GM23338 (cell line): Measurements from ENCODE around the gene TPX2. TPM values are rescaled to one million over a fixed set of nuclear protein-coding genes. Genes with fewer than 3 reads are reported as not detected.

Source experiments
- ATAC-seq: fragments of 200-7000 bp; cut with Tn5 transposase; 3 replicates; pipeline ENCODE4 v1.9.1; 2020
- DNase-seq: peaks from one replicate; pipeline ENCODE4 v3.0.0-alpha.2; 2015; ENCODE audit warnings: low spot score
- H2AFZ ChIP-seq: fragments of 200-600 bp; sonication (generic); 2 replicates; pipeline ENCODE4 v1.8.0; 2016; ENCODE audit warnings: antibody characterized with exemption, mild to moderate bottlenecking, moderate library complexity
- H3F3A ChIP-seq: fragments of 200-600 bp; sonication (generic); replicated peaks from 2 replicates; pipeline ENCODE4 v1.8.0; 2017; ENCODE audit warnings: antibody characterized with exemption, mixed run types, low read depth
- H3K27ac ChIP-seq: fragments of 200-600 bp; sonication (generic); 2 replicates; pipeline ENCODE4 v1.6.1; 2016; ENCODE audit warnings: low read depth
- H3K27me3 ChIP-seq: fragments of 200-600 bp; sonication (generic); 2 replicates; pipeline ENCODE4 v1.8.0; 2016; ENCODE audit warnings: mild to moderate bottlenecking, mixed run types, moderate library complexity; ENCODE audit not compliant: insufficient read depth
- H3K36me3 ChIP-seq: fragments of 200-600 bp; sonication (generic); 2 replicates; pipeline ENCODE4 v1.8.0; 2016; ENCODE audit warnings: mild to moderate bottlenecking; ENCODE audit not compliant: insufficient read depth
- H3K4me1 ChIP-seq: fragments of 200-600 bp; sonication (generic); 2 replicates; pipeline ENCODE4 v1.8.0; 2016; ENCODE audit warnings: mild to moderate bottlenecking, moderate library complexity; ENCODE audit not compliant: insufficient read depth
- H3K4me2 ChIP-seq: fragments of 200-600 bp; sonication (generic); 2 replicates; pipeline ENCODE4 v1.7.1; 2017; ENCODE audit warnings: mixed run types
- H3K4me3 ChIP-seq: fragments of 200-600 bp; sonication (generic); 2 replicates; pipeline ENCODE4 v1.6.1; 2016; ENCODE audit warnings: mixed run types
- H3K79me2 ChIP-seq: fragments of 200-600 bp; sonication (generic); replicated peaks from 2 replicates; pipeline ENCODE4 v1.8.0; 2017; ENCODE audit warnings: mild to moderate bottlenecking; ENCODE audit not compliant: insufficient read depth
- H3K9me2 ChIP-seq: fragments of 200-600 bp; sonication (generic); 2 replicates; pipeline ENCODE4 v1.8.0; 2017; ENCODE audit not compliant: insufficient read depth
- H4K20me1 ChIP-seq: fragments of 200-600 bp; sonication (generic); replicated peaks from 2 replicates; pipeline ENCODE4 v1.8.0; 2017; ENCODE audit warnings: mild to moderate bottlenecking; ENCODE audit not compliant: insufficient read depth
- H3K27ac Mint-ChIP-seq: 2 replicates; pipeline ENCODE4 v1.8.0; 2020; ENCODE audit warnings: inconsistent platforms, mild to moderate bottlenecking, moderate library complexity, mixed read lengths
- H3K27me3 Mint-ChIP-seq: 3 replicates; pipeline ENCODE4 v1.8.0; 2022; ENCODE audit warnings: low read depth, mild to moderate bottlenecking, moderate library complexity, mixed read lengths, inconsistent platforms; ENCODE audit not compliant: insufficient read depth, poor library complexity
- H3K36me3 Mint-ChIP-seq: 3 replicates; pipeline ENCODE4 v1.8.0; 2021; ENCODE audit warnings: low read depth, mild to moderate bottlenecking, inconsistent platforms, moderate library complexity, mixed read lengths
- H3K4me1 Mint-ChIP-seq: 3 replicates; pipeline ENCODE4 v1.8.0; 2020; ENCODE audit warnings: mild to moderate bottlenecking, inconsistent platforms, mixed read lengths
- H3K4me3 Mint-ChIP-seq: 3 replicates; pipeline ENCODE4 v1.8.0; 2021; ENCODE audit warnings: moderate library complexity, mild to moderate bottlenecking, inconsistent platforms, mixed read lengths
- H3K9me3 Mint-ChIP-seq: 3 replicates; pipeline ENCODE4 v1.8.0; 2020; ENCODE audit warnings: moderate library complexity, mild to moderate bottlenecking, inconsistent platforms, mixed read lengths
- CREB1 ChIP-seq: fragments of 250-450 bp; sonication (Bioruptor Pico); IDR thresholded peaks from 2 replicates; pipeline ENCODE4 v1.5.0; 2020; ENCODE audit warnings: low read depth, mild to moderate bottlenecking, moderate library complexity
- CTCF ChIP-seq, 2 experiments: fragments of 200-600 bp in 1 of 2; sonication (generic) in 1 of 2; conservative IDR thresholded peaks; 2 replicates each; pipeline versions ENCODE4 v1.5.1 to v1.6.1; 2016 to 2017; ENCODE audit warnings: antibody characterized with exemption in 2 of 2, low read depth in 2 of 2, mild to moderate bottlenecking in 2 of 2, moderate library complexity in 1 of 2
- ETS1 ChIP-seq: IDR thresholded peaks from 2 replicates; pipeline ENCODE4 v1.6.1; 2016; ENCODE audit warnings: antibody characterized with exemption
- EZH2 ChIP-seq: fragments of 200-600 bp; sonication (generic); IDR thresholded peaks from one replicate; pipeline ENCODE4 v1.8.0; 2017; ENCODE audit warnings: antibody characterized with exemption, mild to moderate bottlenecking, low read depth; ENCODE audit not compliant: unreplicated experiment
- EZH2phosphoT487 ChIP-seq: fragments of 200-600 bp; sonication (generic); IDR thresholded peaks from one replicate; pipeline ENCODE4 v1.8.1; 2018; ENCODE audit warnings: antibody characterized with exemption; ENCODE audit not compliant: unreplicated experiment
- JUNB ChIP-seq: IDR thresholded peaks from one replicate; pipeline ENCODE4 v1.6.1; 2016; ENCODE audit warnings: antibody characterized with exemption; ENCODE audit not compliant: unreplicated experiment
- NANOG ChIP-seq: IDR thresholded peaks from 2 replicates; pipeline ENCODE4 v1.6.1; 2016; ENCODE audit warnings: antibody characterized with exemption, borderline replicate concordance
- POLR2AphosphoS5 ChIP-seq: IDR thresholded peaks from 2 replicates; pipeline ENCODE4 v1.6.1; 2016; ENCODE audit warnings: antibody characterized with exemption, low read depth
- REST ChIP-seq: IDR thresholded peaks from one replicate; pipeline ENCODE4 v1.6.1; 2018; ENCODE audit warnings: antibody characterized with exemption; ENCODE audit not compliant: unreplicated experiment
- STAT1 ChIP-seq: IDR thresholded peaks from one replicate; pipeline ENCODE4 v1.6.1; 2016; ENCODE audit warnings: antibody characterized with exemption; ENCODE audit not compliant: unreplicated experiment
- ZNF114 ChIP-seq: fragments of 250-450 bp; sonication (Bioruptor Pico); IDR thresholded peaks from 2 replicates; pipeline ENCODE4 v1.5.0; 2020; ENCODE audit warnings: mild to moderate bottlenecking, moderate library complexity
- ZNF331 ChIP-seq: fragments of 250-450 bp; sonication (Bioruptor Pico); IDR thresholded peaks from 2 replicates; pipeline ENCODE4 v1.5.0; 2020; ENCODE audit warnings: low read depth, mild to moderate bottlenecking, moderate library complexity
- ZNF462 ChIP-seq: fragments of 250-450 bp; sonication (Bioruptor Pico); IDR thresholded peaks from 2 replicates; pipeline ENCODE4 v1.5.0; 2020; ENCODE audit warnings: mild to moderate bottlenecking, moderate library complexity
- polyA plus RNA-seq: library from polyadenylated mRNA; unstranded; fragments of >200 nt; fragmentation: Nextera tagmentation; extraction: Ambion mirVana; gene quantifications from 2 replicates; pipeline ENCODE4 v1.2.1, GENCODE V29; 2016
- total RNA-seq: library from RNA; depleted of rRNA; stranded (reverse); fragments of >200 nt; shearing (Covaris generic); gene quantifications from 2 replicates; pipeline ENCODE4 v1.2.3, GENCODE V29; 2014

TPX2 gene
- total and polyA plus RNA-seq, 2 experiments from 2014 or later: 101 to 159 TPM

- DNase-seq (no peak), ATAC-seq (no peak)
- H3K27me3 Mint-ChIP-seq: peaks cover 22% of the 10 kb centered on the region
- H3F3A ChIP-seq: 0 out of 2 replicates have a peak, but pooled peaks cover 4% of the 10 kb centered on the region
- H3K36me3 Mint-ChIP-seq: no peaks in the 10 kb centered on the region; the same call in 2 of the 3 replicates
- H4K20me1 ChIP-seq: no peaks in the 10 kb centered on the region
- H3K27ac Mint-ChIP-seq: no peak overlapping the region
- no peaks in the 10 kb centered on the region; the same call in 1 of the 2 replicates for H3K4me1 ChIP-seq
- H3K4me1 Mint-ChIP-seq: peaks cover 6% of the 10 kb centered on the region
- H3K27me3 ChIP-seq: no peaks in the 10 kb centered on the region
- H3K27ac ChIP-seq: no peak overlapping the region
- no peak overlapping the region for H3K4me3 Mint-ChIP-seq
- H3K9me3 Mint-ChIP-seq: peaks cover 15% of the 10 kb centered on the region
- no peaks in the 10 kb centered on the region; the same call in 1 of the 2 replicates for H3K9me2 ChIP-seq
- H3K4me2 ChIP-seq: no peak overlapping the region
- TF ChIP-seq ZNF114 (CRISPR knock-in tag) (no peak), CREB1 (CRISPR knock-in tag) (no peak), EZH2 (no peak), JUNB (no peak), ZNF331 (CRISPR knock-in tag) (no peak), CTCF (conservative IDR thresholded peaks at IDR 0.05; ENCODE audit: low read depth in 2 of 2) (no peak), NANOG (no peak), POLR2AphosphoS5 (no peak), EZH2phosphoT487 (no peak), STAT1 (no peak), ETS1 (no peak), ZNF462 (CRISPR knock-in tag) (no peak), REST (no peak)
- H3K4me3 ChIP-seq: no peak overlapping the region
- no peaks in the 10 kb centered on the region for H3K79me2 ChIP-seq
- no peaks in the 10 kb centered on the region for H3K36me3 ChIP-seq
- H2AFZ ChIP-seq: 0 out of 2 replicates have a peak overlapping the region, but pooled peaks have one; percentile 52
These were observed 92.7 kb downstream of the TPX2 start for GRCh38 chr20:31831771-31832306.
